OCI-LY7 (cell line): ENCODE data around the gene GLCE.

Source experiments
- EZH2phosphoT487 ChIP-seq: fragments of 200-600 bp; sonication (generic); IDR thresholded peaks from 2 replicates; pipeline ENCODE4 v1.6.1; 2018; ENCODE audit warnings: low read depth, borderline replicate concordance, mild to moderate bottlenecking, mixed run types, antibody characterized with exemption, low read length, moderate library complexity, mixed read lengths
- TF ChIP-seq, protein P1 (sequence below): fragments of 200-600 bp; sonication (generic); conservative IDR thresholded peaks from 2 replicates; pipeline ENCODE4 v1.5.1; 2014; ENCODE audit warnings: mild to moderate bottlenecking, antibody characterized with exemption, low read length, moderate library complexity, mixed read lengths

DNA sequence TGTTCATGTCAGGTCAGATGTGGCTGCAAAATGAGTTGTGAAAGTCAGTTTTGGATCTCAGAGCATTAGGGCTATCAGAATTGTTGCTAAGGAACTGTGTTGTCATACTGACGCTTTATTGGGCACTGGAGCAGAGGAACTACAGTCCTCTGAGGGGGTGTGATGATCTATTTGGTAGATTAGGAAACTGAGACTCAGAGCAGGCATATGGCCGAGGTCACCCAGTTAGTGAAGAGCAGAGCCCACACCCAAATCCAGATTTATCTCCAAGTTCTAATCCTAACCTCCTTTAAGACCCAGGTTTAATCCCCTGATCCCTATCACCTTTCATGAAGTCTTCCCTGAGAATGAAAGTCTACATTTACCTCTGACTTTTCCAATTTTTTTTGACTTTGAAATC is 25.6 kb upstream of the GLCE start:
- TF ChIP-seq, protein P1, sequence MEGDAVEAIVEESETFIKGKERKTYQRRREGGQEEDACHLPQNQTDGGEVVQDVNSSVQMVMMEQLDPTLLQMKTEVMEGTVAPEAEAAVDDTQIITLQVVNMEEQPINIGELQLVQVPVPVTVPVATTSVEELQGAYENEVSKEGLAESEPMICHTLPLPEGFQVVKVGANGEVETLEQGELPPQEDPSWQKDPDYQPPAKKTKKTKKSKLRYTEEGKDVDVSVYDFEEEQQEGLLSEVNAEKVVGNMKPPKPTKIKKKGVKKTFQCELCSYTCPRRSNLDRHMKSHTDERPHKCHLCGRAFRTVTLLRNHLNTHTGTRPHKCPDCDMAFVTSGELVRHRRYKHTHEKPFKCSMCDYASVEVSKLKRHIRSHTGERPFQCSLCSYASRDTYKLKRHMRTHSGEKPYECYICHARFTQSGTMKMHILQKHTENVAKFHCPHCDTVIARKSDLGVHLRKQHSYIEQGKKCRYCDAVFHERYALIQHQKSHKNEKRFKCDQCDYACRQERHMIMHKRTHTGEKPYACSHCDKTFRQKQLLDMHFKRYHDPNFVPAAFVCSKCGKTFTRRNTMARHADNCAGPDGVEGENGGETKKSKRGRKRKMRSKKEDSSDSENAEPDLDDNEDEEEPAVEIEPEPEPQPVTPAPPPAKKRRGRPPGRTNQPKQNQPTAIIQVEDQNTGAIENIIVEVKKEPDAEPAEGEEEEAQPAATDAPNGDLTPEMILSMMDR, result no peak
- no peak for TF ChIP-seq EZH2phosphoT487
